ENCODE measurements around the gene ZBTB7A.
"Not testable (repeated sequence)": the region's sequence is repeated elsewhere in the genome, so short reads cannot be mapped to it uniquely, and the experiment has no call there.

Gene ZBTB7A

GRCh38 chr19:4015705-4016402 is 50.8 kb downstream of the ZBTB7A start:
- no peak for ATAC-seq
- DNase-seq: no peak

GRCh38 chr19:4014541-4015491 is 51.9 kb downstream of the ZBTB7A start:
- no peak for ATAC-seq
- peak; percentile 44 for DNase-seq

- no peak for ATAC-seq
- DNase-seq: no peak
Measured at GRCh38 chr19:4013886-4014540, 52.7 kb downstream of the ZBTB7A start.

GRCh38 chr19:4012975-4013634 is 53.6 kb downstream of the ZBTB7A start:
- ATAC-seq: no peak
- no peak for DNase-seq

- ATAC-seq: no peak
- no peak for DNase-seq
Measured at GRCh38 chr19:4012092-4012974, 54.4 kb downstream of the ZBTB7A start.

- ATAC-seq, DNase-seq: not testable (repeated sequence)
Measured at GRCh38 chr19:4011430-4011829, 55.3 kb downstream of the ZBTB7A start.

GRCh38 chr19:4010808-4011110 is 55.9 kb downstream of the ZBTB7A start:
- ATAC-seq: no peak
- no peak for DNase-seq

- DNase-seq: no peak
- no peak for ATAC-seq
Measured at GRCh38 chr19:4009990-4010807, 56.5 kb downstream of the ZBTB7A start.

- peak; percentile 3 for ATAC-seq
- DNase-seq: peak; percentile 58
Measured at GRCh38 chr19:4007836-4008539, 58.7 kb downstream of the ZBTB7A start.

GRCh38 chr19:4007021-4007835 is 59.5 kb downstream of the ZBTB7A start, which contains the start of gene PIAS4:
Gene PIAS4, plus strand, starts transcription at chr19:4007736. Its CDS starts 25 bp downstream, at chr19:4007761.
- DNase-seq: peak; percentile 95
- peak; percentile 96 for ATAC-seq

GRCh38 chr19:4005436-4005835 is 61.3 kb downstream of the ZBTB7A start:
- ATAC-seq, DNase-seq: not testable (repeated sequence)

GRCh38 chr19:4000798-4001197 is 65.9 kb downstream of the ZBTB7A start:
- DNase-seq, ATAC-seq: not testable (repeated sequence)

- not testable (repeated sequence) for DNase-seq, ATAC-seq
Measured at GRCh38 chr19:3998667-3999412, 67.9 kb downstream of the ZBTB7A start.

- ATAC-seq: no peak
- no peak for DNase-seq
Measured at GRCh38 chr19:3995607-3996006, 71.1 kb downstream of the ZBTB7A start.
